Neural progenitor cell (in vitro differentiated cells): ENCODE data around the gene PTGDR2. TPM values are rescaled to one million over a fixed set of nuclear protein-coding genes. Genes with fewer than 3 reads are reported as not detected.
A peak's percentile ranks its signal among the peaks of the same experiment; 100 is the strongest.

Experiments
- DNase-seq: peaks from one replicate; pipeline ENCODE4 v3.0.0-alpha.2; 2016; ENCODE audit warnings: low spot score
- H2AFZ ChIP-seq: fragments of 200-600 bp; sonication (generic); replicated peaks from 2 replicates; pipeline ENCODE4 v1.6.1; 2016; ENCODE audit warnings: antibody characterized with exemption
- H3F3A ChIP-seq: fragments of 200-600 bp; sonication (generic); 2 replicates; pipeline ENCODE4 v1.6.1; 2016; ENCODE audit warnings: antibody characterized with exemption, low read depth
- H3K27ac ChIP-seq: fragments of 200-600 bp; sonication (generic); 2 replicates; pipeline ENCODE4 v1.5.1; 2016; ENCODE audit warnings: mild to moderate bottlenecking
- H3K27me3 ChIP-seq: fragments of 200-600 bp; sonication (generic); 2 replicates; pipeline ENCODE4 v1.6.1; 2016; ENCODE audit warnings: mild to moderate bottlenecking, moderate library complexity
- H3K36me3 ChIP-seq: fragments of 200-600 bp; sonication (generic); 2 replicates; pipeline ENCODE4 v1.5.1; 2016
- H3K4me1 ChIP-seq: fragments of 200-600 bp; sonication (generic); 2 replicates; pipeline ENCODE4 v1.6.1; 2016; ENCODE audit warnings: mixed run types
- H3K4me2 ChIP-seq: fragments of 200-600 bp; sonication (generic); 2 replicates; pipeline ENCODE4 v1.6.1; 2016
- H3K4me3 ChIP-seq: fragments of 200-600 bp; sonication (generic); 2 replicates; pipeline ENCODE4 v1.5.1; 2016
- H3K79me2 ChIP-seq: fragments of 200-600 bp; sonication (generic); 2 replicates; pipeline ENCODE4 v1.6.1; 2016; ENCODE audit warnings: low read depth
- H3K9ac ChIP-seq: fragments of 200-600 bp; sonication (generic); 2 replicates; pipeline ENCODE4 v1.6.1; 2016
- H3K9me3 ChIP-seq: fragments of 200-600 bp; sonication (generic); 2 replicates; pipeline ENCODE4 v1.5.1; 2016; ENCODE audit warnings: low read depth
- H4K20me1 ChIP-seq: fragments of 200-600 bp; sonication (generic); 2 replicates; pipeline ENCODE4 v1.6.1; 2016; ENCODE audit warnings: low read depth
- H3K27ac Mint-ChIP-seq: 3 replicates; pipeline ENCODE4 v1.8.0; 2021; ENCODE audit warnings: mixed read lengths
- H3K27me3 Mint-ChIP-seq: 2 replicates; pipeline ENCODE4 v1.8.0; 2022; ENCODE audit warnings: low read depth, mild to moderate bottlenecking, inconsistent platforms, moderate library complexity, mixed read lengths; ENCODE audit not compliant: insufficient read depth
- H3K36me3 Mint-ChIP-seq: 3 replicates; pipeline ENCODE4 v1.8.0; 2021; ENCODE audit warnings: mixed read lengths
- H3K4me1 Mint-ChIP-seq: 3 replicates; pipeline ENCODE4 v1.8.0; 2021; ENCODE audit warnings: mixed read lengths
- H3K4me3 Mint-ChIP-seq: 3 replicates; pipeline ENCODE4 v1.8.0; 2021; ENCODE audit warnings: mild to moderate bottlenecking, moderate library complexity, mixed read lengths
- H3K9me3 Mint-ChIP-seq: 3 replicates; pipeline ENCODE4 v1.8.0; 2020; ENCODE audit warnings: mixed read lengths
- CTCF ChIP-seq: fragments of 200-600 bp; sonication (generic); IDR thresholded peaks from 2 replicates; pipeline ENCODE4 v1.5.1; 2017; ENCODE audit warnings: antibody characterized with exemption, mild to moderate bottlenecking
- EZH2 ChIP-seq: fragments of 200-600 bp; sonication (generic); IDR thresholded peaks from 2 replicates; pipeline ENCODE4 v1.6.1; 2017; ENCODE audit warnings: antibody characterized with exemption, mild to moderate bottlenecking, moderate library complexity
- EZH2phosphoT487 ChIP-seq: fragments of 200-600 bp; sonication (generic); IDR thresholded peaks from 2 replicates; pipeline ENCODE4 v1.6.1; 2017; ENCODE audit warnings: antibody characterized with exemption
- total RNA-seq: library from RNA; depleted of rRNA; stranded (reverse); fragments of >200 nt; gene quantifications from 2 replicates; pipeline ENCODE4 v1.2.3, GENCODE V29; 2015; ENCODE audit warnings: low replicate concordance

The PTGDR2 gene
- total RNA-seq, 1 donor from 2014 or later, result not detected

GRCh38 chr11:60890696-60891095 lies 34.9 kb upstream of the PTGDR2 start:
- Histone ChIP-seq H3F3A (no peaks in the 10 kb centered on the region), H3K79me2 (no peaks in the 10 kb centered on the region), H3K9me3 (no peaks in the 10 kb centered on the region), H4K20me1 (no peaks in the 10 kb centered on the region), H3K4me1 (no peaks in the 10 kb centered on the region), H3K27me3 (no peaks in the 10 kb centered on the region), H3K4me3 (no peak overlapping the region), H3K27ac (no peak overlapping the region), H2AFZ (no peak overlapping the region), H3K9ac (no peak overlapping the region), H3K4me2 (no peak overlapping the region), H3K36me3 (no peaks in the 10 kb centered on the region)
- no peaks in the 10 kb centered on the region for H3K4me1 Mint-ChIP-seq
- no peaks in the 10 kb centered on the region for H3K9me3 Mint-ChIP-seq
- H3K27me3 Mint-ChIP-seq, result peaks cover 2% of the 10 kb centered on the region
- H3K4me3 Mint-ChIP-seq, result no peak overlapping the region
- no peak overlapping the region for H3K27ac Mint-ChIP-seq
- no peak for DNase-seq
- H3K36me3 Mint-ChIP-seq, result peaks cover 19% of the 10 kb centered on the region
- TF ChIP-seq EZH2 (no peak), EZH2phosphoT487 (no peak), CTCF (no peak)

DNA sequence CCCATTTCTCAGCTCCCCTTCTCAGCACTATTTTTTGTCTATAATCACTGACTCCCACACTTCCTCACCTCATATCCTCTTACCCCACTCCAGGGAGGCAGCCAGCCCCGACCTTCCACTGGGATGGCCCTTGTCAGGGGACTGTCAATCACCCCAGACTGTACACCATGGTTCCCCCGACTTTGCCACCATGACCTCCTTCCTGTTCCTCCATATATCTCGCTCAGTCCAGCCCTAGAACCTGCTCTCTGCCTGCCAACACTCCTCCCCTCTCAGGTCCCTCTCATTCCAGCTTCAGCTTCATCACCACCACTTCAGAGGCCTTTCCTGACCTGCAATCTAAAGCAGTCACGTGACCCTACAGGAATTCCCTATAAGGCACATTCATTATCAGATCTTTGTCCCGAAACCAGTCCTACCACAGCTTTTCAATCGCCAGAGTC lies 34.1 kb upstream of the PTGDR2 start:
- Histone ChIP-seq H4K20me1 (no peaks in the 10 kb centered on the region), H3K9ac (no peak overlapping the region), H3F3A (no peaks in the 10 kb centered on the region), H3K27me3 (no peaks in the 10 kb centered on the region), H3K4me3 (no peak overlapping the region), H3K36me3 (no peaks in the 10 kb centered on the region), H3K4me2 (no peak overlapping the region), H3K9me3 (no peaks in the 10 kb centered on the region), H3K79me2 (no peaks in the 10 kb centered on the region), H2AFZ (no peak overlapping the region), H3K4me1 (no peaks in the 10 kb centered on the region), H3K27ac (no peak overlapping the region)
- TF ChIP-seq EZH2 (no peak), EZH2phosphoT487 (no peak), CTCF (no peak)
- peaks cover 2% of the 10 kb centered on the region for H3K27me3 Mint-ChIP-seq
- H3K4me1 Mint-ChIP-seq, result no peaks in the 10 kb centered on the region
- H3K4me3 Mint-ChIP-seq, result no peak overlapping the region
- no peak overlapping the region for H3K27ac Mint-ChIP-seq
- H3K9me3 Mint-ChIP-seq, result peaks cover 2% of the 10 kb centered on the region
- no peak for DNase-seq
- H3K36me3 Mint-ChIP-seq, result peaks cover 14% of the 10 kb centered on the region

DNA sequence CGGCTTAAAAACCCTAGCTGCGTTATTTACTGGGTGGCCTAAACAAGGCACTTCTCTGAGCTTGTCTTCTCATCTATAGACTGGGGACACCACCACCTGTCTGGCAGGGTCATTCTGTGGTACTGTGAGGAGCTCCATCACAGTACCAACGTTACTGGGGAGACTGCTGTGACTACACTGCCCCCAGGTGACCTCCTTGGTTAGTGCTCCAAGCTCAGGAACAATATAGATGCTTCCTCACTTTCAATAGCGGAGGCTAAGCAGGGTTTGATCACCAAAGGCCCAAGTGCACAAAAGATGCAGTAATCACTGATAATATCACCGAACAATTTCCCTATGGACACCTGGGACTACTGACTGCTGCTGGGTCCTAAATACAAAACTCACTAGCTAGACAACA lies 31.8 kb upstream of the PTGDR2 start:
- peaks cover 2% of the 10 kb centered on the region for H3K27me3 Mint-ChIP-seq
- DNase-seq, result peak; percentile 70

More for the DNA sequence above, 31.8 kb upstream of the PTGDR2 start:
- Histone ChIP-seq H3K36me3 (no peaks in the 10 kb centered on the region), H3K79me2 (no peaks in the 10 kb centered on the region), H3K9me3 (no peaks in the 10 kb centered on the region), H4K20me1 (no peaks in the 10 kb centered on the region), H3K27ac (no peak overlapping the region), H3K27me3 (no peaks in the 10 kb centered on the region), H3K9ac (no peak overlapping the region), H3K4me2 (no peak overlapping the region), H3F3A (no peaks in the 10 kb centered on the region), H2AFZ (no peak overlapping the region), H3K4me3 (no peak overlapping the region), H3K4me1 (no peaks in the 10 kb centered on the region)
- no peak overlapping the region for H3K27ac Mint-ChIP-seq
- H3K36me3 Mint-ChIP-seq, result peaks cover 21% of the 10 kb centered on the region
- no peaks in the 10 kb centered on the region for H3K4me1 Mint-ChIP-seq
- peak; percentile 66 for TF ChIP-seq CTCF
- no peak for TF ChIP-seq EZH2
- TF ChIP-seq EZH2phosphoT487, result no peak
- H3K9me3 Mint-ChIP-seq, result peaks cover 2% of the 10 kb centered on the region
- no peak overlapping the region for H3K4me3 Mint-ChIP-seq
